K562 (cell line): ENCODE measurements around the gene DNAJC8.

Source experiments
- CHD4 ChIP-seq: fragments of 200-600 bp; sonication (generic); IDR thresholded peaks from 3 replicates; pipeline ENCODE4 v1.6.1; 2012; ENCODE audit warnings: low read depth, mild to moderate bottlenecking, mixed read lengths, low read length, inconsistent platforms; ENCODE audit not compliant: insufficient read depth, insufficient replicate concordance, poor library complexity, severe bottlenecking
- CSDE1 ChIP-seq, 2 experiments: fragments of 450-650 bp; IDR thresholded peaks; 2 replicates each; pipeline ENCODE4 v1.6.1; 2016; ENCODE audit warnings: mild to moderate bottlenecking in 1 of 2
- HDAC1 ChIP-seq, 2 experiments: fragments of 450-650 bp; IDR thresholded peaks; 2 replicates each; pipeline ENCODE4 v1.6.1; 2016 to 2017; ENCODE audit warnings: inconsistent platforms in 1 of 2, mild to moderate bottlenecking in 1 of 2, moderate library complexity in 1 of 2
- NFE2 ChIP-seq: IDR thresholded peaks from 2 replicates; pipeline ENCODE4 v1.6.1; 2014; ENCODE audit warnings: antibody characterized with exemption, low read depth
- SMARCA5 ChIP-seq: fragments of 450-650 bp; IDR thresholded peaks from 2 replicates; pipeline ENCODE4 v1.6.1; 2016
- SRF ChIP-seq, 2 experiments: fragments of 250-450, 450-650 bp in 1 of 2; sonication (Bioruptor Pico) in 1 of 2; sonication (generic) in 1 of 2; formaldehyde crosslinking; IDR thresholded peaks; 2 replicates each; pipeline versions ENCODE4 v1.5.0 to v1.5.1; 2020 to 2022; ENCODE audit warnings: mild to moderate bottlenecking in 1 of 2, missing genetic modification reagents in 1 of 2
- SRSF9 ChIP-seq: fragments of 200-400 bp; formaldehyde crosslinking; IDR thresholded peaks from 2 replicates; pipeline ENCODE4 v1.6.1; 2017; ENCODE audit warnings: low read depth, low read length, borderline replicate concordance
- TAF1 ChIP-seq: IDR thresholded peaks from 2 replicates; pipeline ENCODE4 v1.6.1; 2011; ENCODE audit warnings: mild to moderate bottlenecking, low read length, moderate library complexity; ENCODE audit not compliant: insufficient read depth, control insufficient read depth, severe bottlenecking; ENCODE audit errors: extremely low read depth
- ZNF121 ChIP-seq: sonication (generic); formaldehyde crosslinking; conservative IDR thresholded peaks from 2 replicates; pipeline ENCODE4 v1.8.0; 2022; ENCODE audit warnings: missing genetic modification reagents
- ZNF780A ChIP-seq: fragments of 250-450 bp; sonication (Bioruptor Pico); IDR thresholded peaks from 2 replicates; pipeline ENCODE4 v1.5.0; 2021; ENCODE audit warnings: mild to moderate bottlenecking
- TF ChIP-seq, protein P1 (sequence below): sonication (generic); formaldehyde crosslinking; IDR thresholded peaks from 2 replicates; pipeline ENCODE4 v1.9.0; 2022; ENCODE audit warnings: mild to moderate bottlenecking, missing genetic modification reagents
- TF ChIP-seq, protein P2 (sequence below), 3 experiments: IDR thresholded peaks in 2 of 3; conservative IDR thresholded peaks in 1 of 3; 2 replicates each; pipeline ENCODE4 v1.5.1; 2011 to 2012; ENCODE audit warnings: low read length in 3 of 3, mild to moderate bottlenecking in 3 of 3, control low read depth in 2 of 3, improper control_type of control experiment in 1 of 3, inconsistent platforms in 1 of 3, low read depth in 1 of 3, mixed read lengths in 1 of 3, moderate library complexity in 1 of 3; ENCODE audit not compliant: insufficient read depth in 2 of 3
- TF ChIP-seq, protein P3 (sequence below): sonication (generic); formaldehyde crosslinking; IDR thresholded peaks from 2 replicates; pipeline ENCODE4 v1.8.0; 2022; ENCODE audit warnings: missing genetic modification reagents, mild to moderate bottlenecking, borderline replicate concordance
- TF ChIP-seq, protein P4 (sequence below), 2 experiments: fragments of 450-650 bp; formaldehyde crosslinking in 1 of 2; IDR thresholded peaks; 2 replicates each; pipeline versions ENCODE4 v1.4.0 to v1.6.1; 2014 to 2020; ENCODE audit warnings: mild to moderate bottlenecking in 2 of 2, borderline replicate concordance in 1 of 2, low read depth in 1 of 2

DNA sequence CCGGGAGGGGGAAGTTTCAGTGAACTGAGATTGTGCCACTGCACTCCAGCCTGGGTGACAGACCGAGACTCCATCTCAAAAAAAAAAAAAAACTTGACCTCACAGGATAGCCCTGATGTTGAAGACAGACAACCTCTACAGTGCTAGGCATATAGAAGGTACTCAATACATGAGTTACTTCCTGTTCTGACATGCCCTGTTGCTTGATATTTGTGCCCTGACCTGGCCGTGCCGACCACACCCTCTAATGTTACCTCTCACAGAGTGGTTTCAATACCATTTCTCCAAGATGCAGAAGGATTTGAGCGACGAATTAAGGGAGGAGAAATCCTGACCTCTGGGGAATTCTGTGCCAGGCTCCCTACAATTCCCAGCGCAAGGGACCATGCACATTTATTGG is 61.6 kb downstream of the DNAJC8 start:
- TF ChIP-seq HDAC1 (IDR thresholded peaks at IDR 0.05) (no peak), SRF (CRISPR knock-in tag; IDR thresholded peaks at IDR 0.05) (no peak), CHD4 (no peak), TAF1 (no peak), ZNF121 (CRISPR knock-in tag) (no peak), ZNF780A (CRISPR knock-in tag) (no peak), SRSF9 (no peak), CSDE1 (IDR thresholded peaks at IDR 0.05) (no peak), SMARCA5 (no peak), NFE2 (no peak)
- TF ChIP-seq, protein P1, sequence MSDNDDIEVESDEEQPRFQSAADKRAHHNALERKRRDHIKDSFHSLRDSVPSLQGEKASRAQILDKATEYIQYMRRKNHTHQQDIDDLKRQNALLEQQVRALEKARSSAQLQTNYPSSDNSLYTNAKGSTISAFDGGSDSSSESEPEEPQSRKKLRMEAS (CRISPR knock-in tag), result no peak
- TF ChIP-seq, protein P2, sequence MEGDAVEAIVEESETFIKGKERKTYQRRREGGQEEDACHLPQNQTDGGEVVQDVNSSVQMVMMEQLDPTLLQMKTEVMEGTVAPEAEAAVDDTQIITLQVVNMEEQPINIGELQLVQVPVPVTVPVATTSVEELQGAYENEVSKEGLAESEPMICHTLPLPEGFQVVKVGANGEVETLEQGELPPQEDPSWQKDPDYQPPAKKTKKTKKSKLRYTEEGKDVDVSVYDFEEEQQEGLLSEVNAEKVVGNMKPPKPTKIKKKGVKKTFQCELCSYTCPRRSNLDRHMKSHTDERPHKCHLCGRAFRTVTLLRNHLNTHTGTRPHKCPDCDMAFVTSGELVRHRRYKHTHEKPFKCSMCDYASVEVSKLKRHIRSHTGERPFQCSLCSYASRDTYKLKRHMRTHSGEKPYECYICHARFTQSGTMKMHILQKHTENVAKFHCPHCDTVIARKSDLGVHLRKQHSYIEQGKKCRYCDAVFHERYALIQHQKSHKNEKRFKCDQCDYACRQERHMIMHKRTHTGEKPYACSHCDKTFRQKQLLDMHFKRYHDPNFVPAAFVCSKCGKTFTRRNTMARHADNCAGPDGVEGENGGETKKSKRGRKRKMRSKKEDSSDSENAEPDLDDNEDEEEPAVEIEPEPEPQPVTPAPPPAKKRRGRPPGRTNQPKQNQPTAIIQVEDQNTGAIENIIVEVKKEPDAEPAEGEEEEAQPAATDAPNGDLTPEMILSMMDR (IDR thresholded peaks at IDR 0.05 in 2 of 3, conservative IDR thresholded peaks at IDR 0.05 in 1 of 3; ENCODE audit: insufficient read depth in 2 of 3, low read depth in 1 of 3, low read length in 3 of 3), result no peak
- TF ChIP-seq, protein P3, sequence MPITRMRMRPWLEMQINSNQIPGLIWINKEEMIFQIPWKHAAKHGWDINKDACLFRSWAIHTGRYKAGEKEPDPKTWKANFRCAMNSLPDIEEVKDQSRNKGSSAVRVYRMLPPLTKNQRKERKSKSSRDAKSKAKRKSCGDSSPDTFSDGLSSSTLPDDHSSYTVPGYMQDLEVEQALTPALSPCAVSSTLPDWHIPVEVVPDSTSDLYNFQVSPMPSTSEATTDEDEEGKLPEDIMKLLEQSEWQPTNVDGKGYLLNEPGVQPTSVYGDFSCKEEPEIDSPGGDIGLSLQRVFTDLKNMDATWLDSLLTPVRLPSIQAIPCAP, result no peak
- TF ChIP-seq, protein P4, sequence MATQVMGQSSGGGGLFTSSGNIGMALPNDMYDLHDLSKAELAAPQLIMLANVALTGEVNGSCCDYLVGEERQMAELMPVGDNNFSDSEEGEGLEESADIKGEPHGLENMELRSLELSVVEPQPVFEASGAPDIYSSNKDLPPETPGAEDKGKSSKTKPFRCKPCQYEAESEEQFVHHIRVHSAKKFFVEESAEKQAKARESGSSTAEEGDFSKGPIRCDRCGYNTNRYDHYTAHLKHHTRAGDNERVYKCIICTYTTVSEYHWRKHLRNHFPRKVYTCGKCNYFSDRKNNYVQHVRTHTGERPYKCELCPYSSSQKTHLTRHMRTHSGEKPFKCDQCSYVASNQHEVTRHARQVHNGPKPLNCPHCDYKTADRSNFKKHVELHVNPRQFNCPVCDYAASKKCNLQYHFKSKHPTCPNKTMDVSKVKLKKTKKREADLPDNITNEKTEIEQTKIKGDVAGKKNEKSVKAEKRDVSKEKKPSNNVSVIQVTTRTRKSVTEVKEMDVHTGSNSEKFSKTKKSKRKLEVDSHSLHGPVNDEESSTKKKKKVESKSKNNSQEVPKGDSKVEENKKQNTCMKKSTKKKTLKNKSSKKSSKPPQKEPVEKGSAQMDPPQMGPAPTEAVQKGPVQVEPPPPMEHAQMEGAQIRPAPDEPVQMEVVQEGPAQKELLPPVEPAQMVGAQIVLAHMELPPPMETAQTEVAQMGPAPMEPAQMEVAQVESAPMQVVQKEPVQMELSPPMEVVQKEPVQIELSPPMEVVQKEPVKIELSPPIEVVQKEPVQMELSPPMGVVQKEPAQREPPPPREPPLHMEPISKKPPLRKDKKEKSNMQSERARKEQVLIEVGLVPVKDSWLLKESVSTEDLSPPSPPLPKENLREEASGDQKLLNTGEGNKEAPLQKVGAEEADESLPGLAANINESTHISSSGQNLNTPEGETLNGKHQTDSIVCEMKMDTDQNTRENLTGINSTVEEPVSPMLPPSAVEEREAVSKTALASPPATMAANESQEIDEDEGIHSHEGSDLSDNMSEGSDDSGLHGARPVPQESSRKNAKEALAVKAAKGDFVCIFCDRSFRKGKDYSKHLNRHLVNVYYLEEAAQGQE (IDR thresholded peaks at IDR 0.05; ENCODE audit: borderline replicate concordance), result no peak
- TF ChIP-seq, protein P4 (CRISPR knock-in tag; IDR thresholded peaks at IDR 0.05; ENCODE audit: low read depth), result no peak
